ENCODE results near the gene CCDC78.

DNA sequence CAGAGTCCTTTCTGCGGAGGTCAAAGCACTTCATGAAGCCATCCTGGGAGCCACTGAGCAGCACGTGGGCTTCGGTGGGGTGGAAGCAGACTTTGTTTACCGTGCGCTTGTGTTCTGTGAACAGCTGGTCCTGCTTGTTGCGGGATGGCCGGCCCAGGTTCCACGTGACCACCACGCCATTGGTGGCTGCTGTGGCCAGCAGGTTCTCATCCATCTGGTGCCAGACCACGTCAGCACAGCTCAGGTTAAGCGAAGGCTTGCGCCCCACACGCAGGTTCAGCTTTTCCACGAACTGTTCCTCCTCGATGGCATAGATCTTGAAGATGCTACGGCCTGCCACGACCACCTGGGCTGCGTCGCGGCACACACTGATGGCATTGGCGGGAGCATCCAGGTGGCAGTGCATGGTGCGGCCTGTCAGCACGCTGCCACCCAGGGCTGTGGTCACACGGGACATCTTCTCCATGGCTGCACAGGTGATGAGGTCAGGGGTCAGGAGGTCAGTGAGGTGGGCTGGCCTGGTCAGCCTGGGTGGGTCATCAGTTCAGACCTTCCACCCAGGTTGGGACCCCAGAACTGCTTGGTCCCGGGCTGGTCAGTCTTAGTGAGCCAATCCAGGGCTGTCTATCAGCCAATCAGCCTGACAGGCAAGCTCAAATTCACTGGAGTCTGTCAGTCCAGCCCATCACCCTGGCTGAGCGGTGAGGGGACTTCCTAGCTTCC, 36.9 kb downstream of the CCDC78 start:
- TF ChIP-seq, protein P1, sequence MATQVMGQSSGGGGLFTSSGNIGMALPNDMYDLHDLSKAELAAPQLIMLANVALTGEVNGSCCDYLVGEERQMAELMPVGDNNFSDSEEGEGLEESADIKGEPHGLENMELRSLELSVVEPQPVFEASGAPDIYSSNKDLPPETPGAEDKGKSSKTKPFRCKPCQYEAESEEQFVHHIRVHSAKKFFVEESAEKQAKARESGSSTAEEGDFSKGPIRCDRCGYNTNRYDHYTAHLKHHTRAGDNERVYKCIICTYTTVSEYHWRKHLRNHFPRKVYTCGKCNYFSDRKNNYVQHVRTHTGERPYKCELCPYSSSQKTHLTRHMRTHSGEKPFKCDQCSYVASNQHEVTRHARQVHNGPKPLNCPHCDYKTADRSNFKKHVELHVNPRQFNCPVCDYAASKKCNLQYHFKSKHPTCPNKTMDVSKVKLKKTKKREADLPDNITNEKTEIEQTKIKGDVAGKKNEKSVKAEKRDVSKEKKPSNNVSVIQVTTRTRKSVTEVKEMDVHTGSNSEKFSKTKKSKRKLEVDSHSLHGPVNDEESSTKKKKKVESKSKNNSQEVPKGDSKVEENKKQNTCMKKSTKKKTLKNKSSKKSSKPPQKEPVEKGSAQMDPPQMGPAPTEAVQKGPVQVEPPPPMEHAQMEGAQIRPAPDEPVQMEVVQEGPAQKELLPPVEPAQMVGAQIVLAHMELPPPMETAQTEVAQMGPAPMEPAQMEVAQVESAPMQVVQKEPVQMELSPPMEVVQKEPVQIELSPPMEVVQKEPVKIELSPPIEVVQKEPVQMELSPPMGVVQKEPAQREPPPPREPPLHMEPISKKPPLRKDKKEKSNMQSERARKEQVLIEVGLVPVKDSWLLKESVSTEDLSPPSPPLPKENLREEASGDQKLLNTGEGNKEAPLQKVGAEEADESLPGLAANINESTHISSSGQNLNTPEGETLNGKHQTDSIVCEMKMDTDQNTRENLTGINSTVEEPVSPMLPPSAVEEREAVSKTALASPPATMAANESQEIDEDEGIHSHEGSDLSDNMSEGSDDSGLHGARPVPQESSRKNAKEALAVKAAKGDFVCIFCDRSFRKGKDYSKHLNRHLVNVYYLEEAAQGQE (IDR thresholded peaks at IDR 0.05; ENCODE audit: unreplicated experiment): no peak
- TF ChIP-seq, protein P2, sequence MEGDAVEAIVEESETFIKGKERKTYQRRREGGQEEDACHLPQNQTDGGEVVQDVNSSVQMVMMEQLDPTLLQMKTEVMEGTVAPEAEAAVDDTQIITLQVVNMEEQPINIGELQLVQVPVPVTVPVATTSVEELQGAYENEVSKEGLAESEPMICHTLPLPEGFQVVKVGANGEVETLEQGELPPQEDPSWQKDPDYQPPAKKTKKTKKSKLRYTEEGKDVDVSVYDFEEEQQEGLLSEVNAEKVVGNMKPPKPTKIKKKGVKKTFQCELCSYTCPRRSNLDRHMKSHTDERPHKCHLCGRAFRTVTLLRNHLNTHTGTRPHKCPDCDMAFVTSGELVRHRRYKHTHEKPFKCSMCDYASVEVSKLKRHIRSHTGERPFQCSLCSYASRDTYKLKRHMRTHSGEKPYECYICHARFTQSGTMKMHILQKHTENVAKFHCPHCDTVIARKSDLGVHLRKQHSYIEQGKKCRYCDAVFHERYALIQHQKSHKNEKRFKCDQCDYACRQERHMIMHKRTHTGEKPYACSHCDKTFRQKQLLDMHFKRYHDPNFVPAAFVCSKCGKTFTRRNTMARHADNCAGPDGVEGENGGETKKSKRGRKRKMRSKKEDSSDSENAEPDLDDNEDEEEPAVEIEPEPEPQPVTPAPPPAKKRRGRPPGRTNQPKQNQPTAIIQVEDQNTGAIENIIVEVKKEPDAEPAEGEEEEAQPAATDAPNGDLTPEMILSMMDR (conservative IDR thresholded peaks at IDR 0.05; ENCODE audit: low read depth in 2 of 2): no peak
- TF ChIP-seq CREB1 (CRISPR knock-in tag; IDR thresholded peaks at IDR 0.05; ENCODE audit: low read depth) (no peak), POLR2AphosphoS5 (IDR thresholded peaks at IDR 0.05; ENCODE audit: low read depth) (no peak), EZH2 (IDR thresholded peaks at IDR 0.05; ENCODE audit: low read depth, unreplicated experiment) (no peak), EZH2phosphoT487 (IDR thresholded peaks at IDR 0.05; ENCODE audit: unreplicated experiment) (no peak), ZNF331 (CRISPR knock-in tag; IDR thresholded peaks at IDR 0.05; ENCODE audit: low read depth) (no peak), JUNB (IDR thresholded peaks at IDR 0.05; ENCODE audit: unreplicated experiment) (no peak), STAT1 (IDR thresholded peaks at IDR 0.05; ENCODE audit: unreplicated experiment) (no peak), ZNF114 (CRISPR knock-in tag; IDR thresholded peaks at IDR 0.05) (no peak)
- TF ChIP-seq, protein P3, sequence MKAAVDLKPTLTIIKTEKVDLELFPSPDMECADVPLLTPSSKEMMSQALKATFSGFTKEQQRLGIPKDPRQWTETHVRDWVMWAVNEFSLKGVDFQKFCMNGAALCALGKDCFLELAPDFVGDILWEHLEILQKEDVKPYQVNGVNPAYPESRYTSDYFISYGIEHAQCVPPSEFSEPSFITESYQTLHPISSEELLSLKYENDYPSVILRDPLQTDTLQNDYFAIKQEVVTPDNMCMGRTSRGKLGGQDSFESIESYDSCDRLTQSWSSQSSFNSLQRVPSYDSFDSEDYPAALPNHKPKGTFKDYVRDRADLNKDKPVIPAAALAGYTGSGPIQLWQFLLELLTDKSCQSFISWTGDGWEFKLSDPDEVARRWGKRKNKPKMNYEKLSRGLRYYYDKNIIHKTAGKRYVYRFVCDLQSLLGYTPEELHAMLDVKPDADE (IDR thresholded peaks at IDR 0.05): no peak
- TF ChIP-seq, protein P4, sequence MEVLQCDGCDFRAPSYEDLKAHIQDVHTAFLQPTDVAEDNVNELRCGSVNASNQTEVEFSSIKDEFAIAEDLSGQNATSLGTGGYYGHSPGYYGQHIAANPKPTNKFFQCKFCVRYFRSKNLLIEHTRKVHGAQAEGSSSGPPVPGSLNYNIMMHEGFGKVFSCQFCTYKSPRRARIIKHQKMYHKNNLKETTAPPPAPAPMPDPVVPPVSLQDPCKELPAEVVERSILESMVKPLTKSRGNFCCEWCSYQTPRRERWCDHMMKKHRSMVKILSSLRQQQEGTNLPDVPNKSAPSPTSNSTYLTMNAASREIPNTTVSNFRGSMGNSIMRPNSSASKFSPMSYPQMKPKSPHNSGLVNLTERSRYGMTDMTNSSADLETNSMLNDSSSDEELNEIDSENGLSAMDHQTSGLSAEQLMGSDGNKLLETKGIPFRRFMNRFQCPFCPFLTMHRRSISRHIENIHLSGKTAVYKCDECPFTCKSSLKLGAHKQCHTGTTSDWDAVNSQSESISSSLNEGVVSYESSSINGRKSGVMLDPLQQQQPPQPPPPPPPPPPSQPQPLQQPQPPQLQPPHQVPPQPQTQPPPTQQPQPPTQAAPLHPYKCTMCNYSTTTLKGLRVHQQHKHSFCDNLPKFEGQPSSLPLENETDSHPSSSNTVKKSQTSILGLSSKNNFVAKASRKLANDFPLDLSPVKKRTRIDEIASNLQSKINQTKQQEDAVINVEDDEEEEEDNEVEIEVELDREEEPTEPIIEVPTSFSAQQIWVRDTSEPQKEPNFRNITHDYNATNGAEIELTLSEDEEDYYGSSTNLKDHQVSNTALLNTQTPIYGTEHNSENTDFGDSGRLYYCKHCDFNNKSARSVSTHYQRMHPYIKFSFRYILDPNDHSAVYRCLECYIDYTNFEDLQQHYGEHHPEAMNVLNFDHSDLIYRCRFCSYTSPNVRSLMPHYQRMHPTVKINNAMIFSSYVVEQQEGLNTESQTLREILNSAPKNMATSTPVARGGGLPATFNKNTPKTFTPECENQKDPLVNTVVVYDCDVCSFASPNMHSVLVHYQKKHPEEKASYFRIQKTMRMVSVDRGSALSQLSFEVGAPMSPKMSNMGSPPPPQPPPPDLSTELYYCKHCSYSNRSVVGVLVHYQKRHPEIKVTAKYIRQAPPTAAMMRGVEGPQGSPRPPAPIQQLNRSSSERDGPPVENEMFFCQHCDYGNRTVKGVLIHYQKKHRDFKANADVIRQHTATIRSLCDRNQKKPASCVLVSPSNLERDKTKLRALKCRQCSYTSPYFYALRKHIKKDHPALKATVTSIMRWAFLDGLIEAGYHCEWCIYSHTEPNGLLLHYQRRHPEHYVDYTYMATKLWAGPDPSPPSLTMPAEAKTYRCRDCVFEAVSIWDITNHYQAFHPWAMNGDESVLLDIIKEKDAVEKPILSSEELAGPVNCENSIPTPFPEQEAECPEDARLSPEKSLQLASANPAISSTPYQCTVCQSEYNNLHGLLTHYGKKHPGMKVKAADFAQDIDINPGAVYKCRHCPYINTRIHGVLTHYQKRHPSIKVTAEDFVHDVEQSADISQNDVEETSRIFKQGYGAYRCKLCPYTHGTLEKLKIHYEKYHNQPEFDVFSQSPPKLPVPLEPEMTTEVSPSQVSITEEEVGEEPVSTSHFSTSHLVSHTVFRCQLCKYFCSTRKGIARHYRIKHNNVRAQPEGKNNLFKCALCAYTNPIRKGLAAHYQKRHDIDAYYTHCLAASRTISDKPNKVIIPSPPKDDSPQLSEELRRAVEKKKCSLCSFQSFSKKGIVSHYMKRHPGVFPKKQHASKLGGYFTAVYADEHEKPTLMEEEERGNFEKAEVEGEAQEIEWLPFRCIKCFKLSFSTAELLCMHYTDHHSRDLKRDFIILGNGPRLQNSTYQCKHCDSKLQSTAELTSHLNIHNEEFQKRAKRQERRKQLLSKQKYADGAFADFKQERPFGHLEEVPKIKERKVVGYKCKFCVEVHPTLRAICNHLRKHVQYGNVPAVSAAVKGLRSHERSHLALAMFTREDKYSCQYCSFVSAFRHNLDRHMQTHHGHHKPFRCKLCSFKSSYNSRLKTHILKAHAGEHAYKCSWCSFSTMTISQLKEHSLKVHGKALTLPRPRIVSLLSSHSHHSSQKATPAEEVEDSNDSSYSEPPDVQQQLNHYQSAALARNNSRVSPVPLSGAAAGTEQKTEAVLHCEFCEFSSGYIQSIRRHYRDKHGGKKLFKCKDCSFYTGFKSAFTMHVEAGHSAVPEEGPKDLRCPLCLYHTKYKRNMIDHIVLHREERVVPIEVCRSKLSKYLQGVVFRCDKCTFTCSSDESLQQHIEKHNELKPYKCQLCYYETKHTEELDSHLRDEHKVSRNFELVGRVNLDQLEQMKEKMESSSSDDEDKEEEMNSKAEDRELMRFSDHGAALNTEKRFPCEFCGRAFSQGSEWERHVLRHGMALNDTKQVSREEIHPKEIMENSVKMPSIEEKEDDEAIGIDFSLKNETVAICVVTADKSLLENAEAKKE (CRISPR knock-in tag; IDR thresholded peaks at IDR 0.05): no peak

Measured in GM23338 (cell line).